Measurements from ENCODE around the gene DST. TPM values are rescaled to one million over a fixed set of nuclear protein-coding genes. Genes with fewer than 3 reads are reported as not detected.

Gene DST
- total RNA-seq, 1 experiment from 2014 or later: 144 TPM

- ChIA-PET RAD21 (ENCODE audit: low non-redundant PET in 1 of 2, low total read pairs in 2 of 2, uncharacterized antibody in 2 of 2, unreplicated experiment in 2 of 2) (no interaction called here), CTCF (no interaction called here), POLR2A (no interaction called here)
- Histone ChIP-seq H3K9me2 (ENCODE audit: insufficient read depth) (no peaks in the 10 kb centered on the region), H3K4me1 (ENCODE audit: control insufficient read depth in 1 of 2, insufficient read depth in 2 of 2, low read length in 2 of 2) (no peaks in the 10 kb centered on the region), H3K79me2 (ENCODE audit: insufficient read depth, low read length) (no peaks in the 10 kb centered on the region), H3K27ac (ENCODE audit: low read depth, low read length) (no peak overlapping the region), H3K4me3 (replicated peaks in 1 of 2; ENCODE audit: low read depth in 1 of 2, low read length in 2 of 2) (no peak overlapping the region), H4K20me1 (ENCODE audit: insufficient read depth) (no peaks in the 10 kb centered on the region), H3K4me2 (ENCODE audit: low read length) (no peak overlapping the region), H3K9ac (ENCODE audit: low read length) (no peak overlapping the region), H3K9me3 (ENCODE audit: control insufficient read depth in 1 of 2, insufficient read depth in 1 of 2, low read depth in 1 of 2, low read length in 2 of 2) (no peaks in the 10 kb centered on the region), H3K36me3 (ENCODE audit: control insufficient read depth in 1 of 2, insufficient read depth in 2 of 2, low read length in 2 of 2) (peaks cover 19 to 36% of the 10 kb centered on the region in 2 experiments), H2AFZ (ENCODE audit: low read depth, low read length, poor library complexity, severe bottlenecking) (no peak overlapping the region), H3K27me3 (ENCODE audit: insufficient read depth, low read length) (no peaks in the 10 kb centered on the region)
- no peak for DNase-seq (ENCODE audit: low read depth, low spot score)
- no peak for ATAC-seq
- intact Hi-C loops (cut with micrococcal nuclease): no loop called here
- no peak for TF ChIP-seq ZFX (IDR thresholded peaks at IDR 0.05)
- TF ChIP-seq CBX3 (IDR thresholded peaks at IDR 0.05; ENCODE audit: low read depth): no peak
- no peak for TF ChIP-seq ZBTB33 (IDR thresholded peaks at IDR 0.05; ENCODE audit: extremely low read depth, insufficient replicate concordance, low read length)
- TF ChIP-seq POLR2A (IDR thresholded peaks at IDR 0.05; ENCODE audit: borderline replicate concordance, extremely low read depth, insufficient read depth, insufficient read length): no peak
- TF ChIP-seq EGR1 (IDR thresholded peaks at IDR 0.05; ENCODE audit: low read depth): no peak
- no peak for TF ChIP-seq REST (IDR thresholded peaks at IDR 0.05; ENCODE audit: low read depth)
- no peak for TF ChIP-seq YY1 (IDR thresholded peaks at IDR 0.05; ENCODE audit: extremely low read depth, insufficient replicate concordance, low read depth, low read length)
- no peak for TF ChIP-seq CTCF (IDR thresholded peaks at IDR 0.05 in 2 of 3, conservative IDR thresholded peaks at IDR 0.05 in 1 of 3; ENCODE audit: borderline replicate concordance in 1 of 3, insufficient read depth in 1 of 3, low read depth in 2 of 3, low read length in 2 of 3)
- TF ChIP-seq JUND (IDR thresholded peaks at IDR 0.05): no peak
- no peak for TF ChIP-seq ATF3 (IDR thresholded peaks at IDR 0.05)
- no TSS peak for BruUV-seq (replicated peaks)
These were observed 162.4 kb downstream of the DST start for GRCh38 chr6:56480246-56480645.
